ENCODE data around the gene LMNA. TPM values are rescaled to one million over a fixed set of nuclear protein-coding genes. Genes with fewer than 3 reads are reported as not detected.

LMNA gene
- total RNA-seq, 1 donor, result 694 TPM

DNA sequence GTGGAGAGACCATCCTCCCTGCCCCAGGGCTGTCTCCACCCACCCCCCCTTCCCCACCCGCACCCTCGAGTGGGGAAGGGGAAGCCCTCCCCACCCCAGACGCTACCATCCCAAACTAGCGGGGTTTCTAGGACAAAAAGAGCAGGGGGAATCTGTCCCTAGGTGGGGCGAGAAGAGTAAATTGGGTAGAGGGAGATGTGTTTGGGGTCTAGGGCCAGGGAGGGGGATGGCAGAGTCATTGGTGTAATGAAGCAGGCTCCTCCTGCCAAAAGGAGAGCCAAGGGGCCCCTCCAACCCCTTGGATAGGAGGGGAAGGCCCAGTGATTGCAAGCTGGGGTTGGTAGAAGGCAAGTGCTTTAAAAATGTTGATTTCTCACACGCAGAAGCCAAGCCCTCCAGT lies 42.3 kb upstream of the LMNA start:
- no peak overlapping the region for H3K4me3 ChIP-seq (ENCODE audit: low read depth, low read length)
- TF ChIP-seq, protein P1, sequence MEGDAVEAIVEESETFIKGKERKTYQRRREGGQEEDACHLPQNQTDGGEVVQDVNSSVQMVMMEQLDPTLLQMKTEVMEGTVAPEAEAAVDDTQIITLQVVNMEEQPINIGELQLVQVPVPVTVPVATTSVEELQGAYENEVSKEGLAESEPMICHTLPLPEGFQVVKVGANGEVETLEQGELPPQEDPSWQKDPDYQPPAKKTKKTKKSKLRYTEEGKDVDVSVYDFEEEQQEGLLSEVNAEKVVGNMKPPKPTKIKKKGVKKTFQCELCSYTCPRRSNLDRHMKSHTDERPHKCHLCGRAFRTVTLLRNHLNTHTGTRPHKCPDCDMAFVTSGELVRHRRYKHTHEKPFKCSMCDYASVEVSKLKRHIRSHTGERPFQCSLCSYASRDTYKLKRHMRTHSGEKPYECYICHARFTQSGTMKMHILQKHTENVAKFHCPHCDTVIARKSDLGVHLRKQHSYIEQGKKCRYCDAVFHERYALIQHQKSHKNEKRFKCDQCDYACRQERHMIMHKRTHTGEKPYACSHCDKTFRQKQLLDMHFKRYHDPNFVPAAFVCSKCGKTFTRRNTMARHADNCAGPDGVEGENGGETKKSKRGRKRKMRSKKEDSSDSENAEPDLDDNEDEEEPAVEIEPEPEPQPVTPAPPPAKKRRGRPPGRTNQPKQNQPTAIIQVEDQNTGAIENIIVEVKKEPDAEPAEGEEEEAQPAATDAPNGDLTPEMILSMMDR (IDR thresholded peaks at IDR 0.05; ENCODE audit: insufficient read depth, low read depth, low read length), result no peak
- no peak for DNase-seq (ENCODE audit: low read depth)

GRCh38 chr1:156073110-156073687 lies 41.3 kb upstream of the LMNA start:
- H3K4me3 ChIP-seq (ENCODE audit: low read depth, low read length), result no peak overlapping the region
- TF ChIP-seq, protein P1 (IDR thresholded peaks at IDR 0.05; ENCODE audit: insufficient read depth, low read depth, low read length), result no peak
- DNase-seq (ENCODE audit: low read depth), result no peak

DNA sequence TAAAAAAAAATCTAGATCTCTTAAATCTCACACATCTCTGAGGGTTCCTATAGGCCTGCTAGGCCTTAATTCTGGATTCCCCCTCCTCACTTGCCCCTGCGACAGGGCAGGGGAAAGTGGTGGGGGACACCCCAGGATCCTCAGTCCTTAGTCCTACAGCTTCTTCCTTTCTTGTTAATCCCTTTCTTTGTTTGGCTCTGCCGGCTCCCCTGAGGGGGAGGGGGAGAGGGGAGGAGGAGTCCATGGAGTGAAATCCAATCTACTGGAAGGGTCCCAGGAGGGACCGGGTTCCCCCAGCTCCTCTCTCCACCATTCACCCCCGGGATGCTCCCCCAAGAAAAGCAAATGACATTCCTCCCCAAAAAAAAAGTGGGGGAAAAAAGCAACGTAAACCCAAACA lies 40.8 kb upstream of the LMNA start:
- DNase-seq (ENCODE audit: low read depth), result no peak
- TF ChIP-seq, protein P1 (IDR thresholded peaks at IDR 0.05; ENCODE audit: insufficient read depth, low read depth, low read length), result no peak
- H3K4me3 ChIP-seq (ENCODE audit: low read depth, low read length), result no peak overlapping the region

- H3K4me3 ChIP-seq (ENCODE audit: low read depth, low read length), result no peak overlapping the region
- TF ChIP-seq, protein P1 (IDR thresholded peaks at IDR 0.05; ENCODE audit: insufficient read depth, low read depth, low read length), result no peak
- no peak for DNase-seq (ENCODE audit: low read depth)
Observed at GRCh38 chr1:156074661-156075060, 39.9 kb upstream of the LMNA start.

GRCh38 chr1:156075162-156075561 lies 39.3 kb upstream of the LMNA start:
- H3K4me3 ChIP-seq (ENCODE audit: low read depth, low read length), result no peak overlapping the region
- TF ChIP-seq, protein P1 (IDR thresholded peaks at IDR 0.05; ENCODE audit: insufficient read depth, low read depth, low read length), result no peak
- no peak for DNase-seq (ENCODE audit: low read depth)

GRCh38 chr1:156075775-156076204 lies 38.7 kb upstream of the LMNA start:
- no peak overlapping the region for H3K4me3 ChIP-seq (ENCODE audit: low read depth, low read length)
- TF ChIP-seq, protein P1 (IDR thresholded peaks at IDR 0.05; ENCODE audit: insufficient read depth, low read depth, low read length), result no peak
- DNase-seq (ENCODE audit: low read depth), result no peak
